GM21423 (cell line): ENCODE results near the gene ZBTB48.
A peak's percentile ranks its signal among the peaks of the same experiment; 100 is the strongest.
"Not testable (repeated sequence)": the region's sequence is repeated elsewhere in the genome, so short reads cannot be mapped to it uniquely, and the experiment has no call there.

Source experiments
- ATAC-seq: cut with Tn5 transposase; IDR thresholded peaks from one replicate; pipeline ENCODE4 v1.9.1; 2021; ENCODE audit warnings: mild to moderate bottlenecking, moderate library complexity; ENCODE audit not compliant: unreplicated experiment

Gene ZBTB48

GRCh38 chr1:6579374-6580118 lies at the start of gene ZBTB48:
Gene ZBTB48 (plus strand): TSS chr1:6579994. CDS start chr1:6580610, 616 bp downstream.
- peak; percentile 95 for ATAC-seq

DNA sequence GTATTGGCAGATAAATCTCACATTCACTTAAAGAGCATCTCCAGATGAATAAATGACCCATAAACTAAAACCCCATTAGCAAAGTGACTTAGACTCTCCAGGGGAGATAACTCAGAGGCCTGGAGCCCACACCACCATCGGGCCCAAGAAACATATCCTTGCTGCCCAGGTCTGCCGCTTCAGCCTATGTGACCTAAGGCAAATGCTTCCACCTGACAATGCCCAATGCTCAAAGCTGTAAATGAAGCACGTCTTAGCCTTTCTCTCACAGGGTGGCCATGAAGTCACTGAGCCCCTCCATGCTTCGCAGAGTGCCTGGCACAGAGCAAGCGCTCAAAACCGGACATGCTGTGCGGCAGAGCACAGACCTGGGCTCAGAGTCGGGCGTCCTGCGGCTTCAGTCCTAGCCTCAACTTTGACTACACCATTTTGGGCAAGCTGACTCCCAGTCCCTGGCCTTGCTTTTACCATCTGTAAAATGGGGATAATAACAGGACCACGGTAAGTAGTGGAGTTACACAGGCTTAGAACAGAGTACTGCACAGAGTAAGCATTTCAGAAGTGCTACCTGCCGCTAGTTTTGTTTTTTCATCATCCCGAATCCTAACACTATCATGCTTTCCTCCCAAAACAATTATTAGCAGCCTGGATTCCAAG lies 49.2 kb upstream of the ZBTB48 start:
- ATAC-seq: no peak

DNA sequence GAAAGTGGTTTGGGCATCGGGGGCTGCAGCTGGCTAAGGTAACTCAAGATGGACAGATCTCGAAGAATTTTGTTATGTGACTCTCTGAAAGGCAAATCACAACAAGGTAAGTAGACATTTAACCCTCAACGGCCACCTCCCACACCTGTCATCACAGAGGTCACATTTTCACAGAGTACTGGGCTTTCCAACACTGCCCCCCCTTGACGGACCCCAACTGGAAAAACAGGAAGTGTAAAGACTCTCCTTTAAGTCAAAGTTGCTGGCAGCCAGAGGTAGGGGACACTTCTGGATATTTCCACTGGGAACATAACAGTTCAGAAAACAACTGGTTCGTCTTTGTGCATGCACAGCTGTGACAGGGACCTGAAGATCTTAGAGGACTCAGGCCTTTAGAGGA lies 47.8 kb upstream of the ZBTB48 start:
- ATAC-seq: no peak

GRCh38 chr1:6534248-6534822 lies 45.5 kb upstream of the ZBTB48 start:
- ATAC-seq: no peak

DNA sequence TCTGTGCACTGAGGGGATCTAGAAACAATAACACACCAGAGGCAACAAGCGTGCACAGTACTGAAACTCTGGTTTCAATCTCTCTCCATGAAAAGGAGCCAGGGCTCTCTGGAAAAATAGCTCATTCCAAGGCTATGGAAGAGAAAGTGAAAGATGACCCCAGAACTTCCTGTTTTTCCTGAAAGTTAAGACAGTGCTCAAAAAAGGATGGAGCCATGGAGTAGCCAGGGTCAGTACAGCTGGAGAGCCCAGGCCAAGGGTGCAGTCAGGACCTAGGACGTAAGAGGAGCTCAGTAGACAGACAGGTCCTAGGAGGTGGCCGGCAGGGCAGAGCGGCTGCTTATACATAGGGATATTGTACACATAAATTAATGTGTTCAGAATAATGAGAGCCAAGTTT lies 44.6 kb upstream of the ZBTB48 start:
- ATAC-seq: no peak

- no peak for ATAC-seq
Measured at GRCh38 chr1:6536291-6536690, 43.5 kb upstream of the ZBTB48 start.

- no peak for ATAC-seq
Measured at GRCh38 chr1:6538956-6539355, 40.8 kb upstream of the ZBTB48 start.

- ATAC-seq: no peak
Measured at GRCh38 chr1:6544831-6545230, 35.0 kb upstream of the ZBTB48 start.

GRCh38 chr1:6545276-6546112 lies 34.3 kb upstream of the ZBTB48 start:
- no peak for ATAC-seq

DNA sequence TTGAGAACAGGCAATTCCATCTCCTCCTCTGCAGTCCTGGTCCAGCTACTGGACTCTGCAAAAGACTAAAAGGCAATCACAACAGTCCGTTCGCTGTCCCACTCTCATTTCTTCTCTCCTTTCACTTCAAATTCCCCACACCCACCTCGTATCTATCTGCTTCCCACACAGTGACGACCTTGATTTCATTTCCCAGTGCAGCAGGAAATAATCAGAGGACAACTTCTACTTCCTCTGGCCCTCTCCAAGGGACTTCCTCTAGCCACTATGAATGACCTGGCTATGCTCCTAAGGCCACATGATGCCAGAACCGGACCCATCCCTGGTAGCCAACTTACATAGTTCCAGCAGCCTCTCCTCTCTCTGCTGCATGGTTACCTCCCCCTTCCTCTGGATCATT lies 33.5 kb upstream of the ZBTB48 start:
- ATAC-seq: no peak

DNA sequence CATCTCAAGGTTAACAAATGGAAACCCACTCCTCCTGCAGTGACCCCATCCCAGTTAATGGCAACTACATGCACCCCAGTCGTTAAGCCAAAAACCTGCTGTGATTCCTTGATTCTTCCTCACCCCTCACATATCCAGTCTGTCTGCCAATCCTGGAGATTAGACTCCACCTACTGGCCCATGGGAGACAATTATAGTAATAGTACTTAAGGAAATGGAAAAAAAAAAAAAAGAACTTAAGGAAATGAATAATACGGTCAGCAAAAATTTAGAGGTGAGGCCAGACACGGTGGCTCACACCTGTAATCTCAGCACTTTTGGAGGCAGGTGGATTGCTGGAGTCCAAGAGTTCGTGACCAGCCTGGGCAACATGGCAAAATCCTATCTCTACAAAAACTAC lies 32.5 kb upstream of the ZBTB48 start:
- no peak for ATAC-seq

DNA sequence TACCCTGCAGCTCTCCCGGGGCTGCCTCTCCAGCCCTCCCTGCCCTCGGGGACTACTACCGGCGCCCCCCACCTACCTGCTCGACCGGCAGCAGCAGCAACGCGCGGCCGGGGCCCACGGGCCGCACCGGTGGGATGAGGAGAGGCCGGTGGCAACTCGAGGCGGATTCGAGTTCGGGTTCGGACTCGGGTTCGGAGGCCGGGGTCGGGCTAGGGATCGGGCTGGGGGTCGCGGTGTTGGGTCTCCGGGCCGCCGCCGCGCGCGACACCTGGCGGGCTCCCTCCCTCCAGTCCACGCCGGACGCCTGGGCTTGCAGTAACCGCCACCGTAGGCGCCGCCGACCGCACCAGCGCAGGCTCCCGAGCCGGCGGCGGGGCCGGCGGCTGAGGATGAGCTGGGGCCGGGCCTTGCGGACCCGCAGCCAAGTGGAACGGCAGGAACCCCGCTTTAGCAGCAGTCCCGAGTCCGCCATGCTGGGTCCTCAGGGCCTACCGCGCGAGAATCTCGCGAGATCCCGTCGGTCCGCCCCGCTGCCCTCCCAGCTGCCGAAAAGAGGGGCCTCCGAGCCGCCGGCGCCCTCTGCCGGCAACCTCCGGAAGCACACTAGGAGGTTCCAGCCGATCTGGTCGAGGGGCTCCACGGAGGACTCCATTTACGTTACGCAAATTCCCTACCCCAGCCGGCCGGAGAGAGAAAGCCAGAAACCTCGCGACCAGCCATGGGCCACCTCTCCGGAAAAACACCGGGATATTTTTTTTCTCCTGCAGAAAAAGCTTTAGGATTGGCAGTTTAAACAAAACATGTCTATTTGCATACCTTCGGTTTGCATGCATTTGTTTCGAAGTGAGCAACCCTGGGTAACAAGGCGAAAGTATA lies 25.5 kb upstream of the ZBTB48 start, which contains the start of gene NOL9:
TSS of gene NOL9 (minus strand) at position 483 of the 876 bp plus-strand sequence. CDS start at position 472, 11 bp downstream.
- ATAC-seq: peak; percentile 95

DNA sequence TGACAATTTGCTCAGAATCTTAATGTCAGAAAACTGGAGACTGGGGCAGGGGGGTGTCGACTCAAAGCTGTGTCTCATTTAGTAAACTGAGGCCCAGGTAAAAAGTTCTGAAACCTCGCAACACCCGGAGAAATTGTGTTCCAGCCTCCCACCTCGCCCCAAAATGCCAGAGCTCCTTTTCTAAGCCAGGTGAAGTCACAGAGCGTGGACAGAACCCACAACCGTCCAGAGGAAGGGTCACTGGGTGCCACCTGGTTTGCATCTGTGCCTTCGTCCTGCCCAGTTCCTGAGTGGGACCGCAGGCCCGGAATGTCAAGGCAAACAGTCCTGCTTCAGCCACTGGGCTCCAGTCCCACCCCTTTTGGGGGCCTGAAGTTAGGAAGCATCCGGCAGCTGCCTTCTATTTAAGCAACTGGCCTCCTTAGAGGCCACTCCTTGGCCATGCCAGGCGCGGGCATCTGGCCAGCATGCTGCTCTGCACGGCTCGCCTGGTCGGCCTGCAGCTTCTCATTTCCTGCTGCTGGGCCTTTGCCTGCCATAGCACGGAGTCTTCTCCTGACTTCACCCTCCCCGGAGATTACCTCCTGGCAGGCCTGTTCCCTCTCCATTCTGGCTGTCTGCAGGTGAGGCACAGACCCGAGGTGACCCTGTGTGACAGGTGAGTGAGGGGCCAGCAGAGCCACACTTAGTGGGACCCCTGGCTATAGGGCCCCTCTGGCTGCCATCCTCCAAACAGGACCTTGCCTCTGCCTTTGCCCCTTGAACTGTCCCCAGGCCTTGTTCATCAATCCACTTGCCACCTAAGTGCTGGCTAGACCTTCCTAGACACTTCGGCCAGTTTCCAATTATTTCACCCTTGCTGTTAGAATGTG lies 24.7 kb upstream of the ZBTB48 start, which contains the start of gene TAS1R1:
TSS of gene TAS1R1 (plus strand) at position 401 of the 872 bp plus-strand sequence. CDS start at position 468, 67 bp downstream.
- no peak for ATAC-seq

DNA sequence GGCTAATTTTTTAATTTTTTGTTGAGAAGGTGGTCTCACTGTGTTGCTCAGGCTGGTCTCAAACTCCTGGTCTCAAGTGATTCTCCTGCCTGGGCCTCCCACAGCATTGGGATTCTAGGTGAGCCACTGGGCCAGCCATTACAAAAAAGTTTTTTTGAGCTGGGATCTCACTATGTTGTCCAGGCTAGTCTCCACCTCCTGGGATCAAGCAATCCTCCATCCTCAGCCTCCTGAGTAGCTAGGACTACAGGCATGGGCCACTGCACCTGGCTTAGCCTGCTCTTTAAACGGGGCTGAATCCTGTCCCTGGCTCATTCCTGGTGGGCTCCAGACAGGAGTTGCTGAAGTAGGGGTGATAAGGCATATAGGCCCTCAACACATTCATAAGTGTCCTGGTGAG lies 22.2 kb upstream of the ZBTB48 start:
- ATAC-seq: no peak

GRCh38 chr1:6559161-6559560 lies 20.6 kb upstream of the ZBTB48 start:
- not testable (repeated sequence) for ATAC-seq

GRCh38 chr1:6560267-6560666 lies 19.5 kb upstream of the ZBTB48 start:
- no peak for ATAC-seq

- ATAC-seq: no peak
Measured at GRCh38 chr1:6569033-6569432, 10.8 kb upstream of the ZBTB48 start.

DNA sequence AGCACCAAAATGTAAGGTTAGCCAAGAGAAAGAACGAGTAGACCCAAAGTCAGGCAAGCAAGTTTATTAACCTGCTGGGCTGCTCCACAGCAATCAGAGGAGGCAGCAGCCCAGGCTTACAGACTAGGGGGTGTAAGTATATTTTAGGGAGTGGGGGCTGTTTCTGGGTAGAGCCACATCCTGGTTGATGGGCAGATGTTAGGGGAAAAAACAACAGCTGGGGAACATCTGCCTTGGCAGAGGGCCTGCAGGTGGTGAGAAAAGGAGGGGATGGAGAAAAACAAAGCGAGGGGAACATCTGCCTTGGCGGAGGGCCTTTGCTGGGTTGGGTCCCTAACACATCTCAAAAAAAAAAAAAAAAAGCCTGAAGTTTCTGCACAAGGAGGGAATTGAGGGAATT lies 9.7 kb upstream of the ZBTB48 start:
- ATAC-seq: no peak

GRCh38 chr1:6570987-6571386 lies 8.8 kb upstream of the ZBTB48 start:
- ATAC-seq: no peak
